HCT116 (cell line): Measurements from ENCODE around the gene ERC2. TPM values are rescaled to one million over a fixed set of nuclear protein-coding genes. Genes with fewer than 3 reads are reported as not detected.

Experiments used
- ATAC-seq: fragments of 200-7000 bp; cut with Tn5 transposase; 2 replicates; pipeline ENCODE4 v1.9.1; 2020; ENCODE audit warnings: mild to moderate bottlenecking, moderate library complexity
- BruUV-seq: library from RNA; stranded (reverse); fragments of 400-500 nt; replicated peaks from 2 replicates; lab custom pipeline; 2021; lab: Mats Ljungman, UMichigan
- CTCF ChIA-PET: fragments of 300-600 bp; sonication (Branson Sonifier 250); formaldehyde crosslinking; loops from one replicate; lab custom pipeline; 2021; ENCODE audit warnings: antibody characterized with exemption; lab: Charles Lee
- POLR2A ChIA-PET: fragments of 300-600, 350-600 bp; sonication (Branson Sonifier 250); formaldehyde crosslinking; loops from one replicate; lab custom pipeline; 2021; ENCODE audit warnings: antibody characterized with exemption; lab: Charles Lee
- RAD21 ChIA-PET, 2 experiments: fragments of 300-600 bp; sonication (Branson Sonifier 250); formaldehyde crosslinking; loops; one replicate each; lab custom pipeline; 2023; ENCODE audit warnings: low total read pairs in 2 of 2; ENCODE audit not compliant: uncharacterized antibody in 2 of 2, unreplicated experiment in 2 of 2, low non-redundant PET in 1 of 2; lab: Charles Lee
- DNase-seq: peaks from one replicate; pipeline ENCODE4 v3.0.0-alpha.2; 2010; ENCODE audit warnings: low read depth, low spot score
- H2AFZ ChIP-seq: fragments of 200-600 bp; shearing (Covaris generic), sonication (generic); 2 replicates; pipeline ENCODE4 v1.6.1; 2017; ENCODE audit warnings: low read depth, mixed run types, mixed read lengths, antibody characterized with exemption, low read length; ENCODE audit not compliant: poor library complexity, severe bottlenecking
- H3K27ac ChIP-seq: 2 replicates; pipeline ENCODE4 v1.5.1; 2012; ENCODE audit warnings: low read depth, low read length
- H3K27me3 ChIP-seq: fragments of 200-600 bp; sonication (generic); 2 replicates; pipeline ENCODE4 v1.6.1; 2016; ENCODE audit warnings: mixed run types, low read length, mixed read lengths; ENCODE audit not compliant: insufficient read depth
- H3K36me3 ChIP-seq, 2 experiments: fragments of 200-500 bp in 1 of 2; fragments of 200-600 bp in 1 of 2; sonication (Bioruptor generic) in 1 of 2; sonication (generic) in 1 of 2; 2 replicates each; pipeline versions ENCODE4 v1.5.1 to v1.6.1; 2014 to 2016; ENCODE audit warnings: low read length in 2 of 2, inconsistent platforms in 1 of 2, mixed read lengths in 1 of 2, mixed run types in 1 of 2; ENCODE audit not compliant: insufficient read depth in 2 of 2, control insufficient read depth in 1 of 2
- H3K4me1 ChIP-seq, 2 experiments: fragments of 200-600 bp in 1 of 2; sonication (generic) in 1 of 2; 2 replicates each; pipeline versions ENCODE4 v1.5.1 to v1.6.1; 2012 to 2017; ENCODE audit warnings: low read length in 2 of 2, inconsistent platforms in 1 of 2, mild to moderate bottlenecking in 1 of 2, mixed read lengths in 1 of 2, mixed run types in 1 of 2, moderate library complexity in 1 of 2; ENCODE audit not compliant: insufficient read depth in 2 of 2, control insufficient read depth in 1 of 2
- H3K4me2 ChIP-seq: fragments of 200-600 bp; sonication (generic); 2 replicates; pipeline ENCODE4 v1.6.1; 2017; ENCODE audit warnings: mixed run types, low read length, mixed read lengths
- H3K4me3 ChIP-seq, 2 experiments: fragments of 200-600 bp in 1 of 2; sonication (generic) in 1 of 2; replicated peaks in 1 of 2; 2 replicates each; pipeline ENCODE4 v1.5.1; 2011 to 2016; ENCODE audit warnings: low read length in 2 of 2, control low read depth in 1 of 2, low read depth in 1 of 2, mild to moderate bottlenecking in 1 of 2, mixed read lengths in 1 of 2, mixed run types in 1 of 2
- H3K79me2 ChIP-seq: fragments of 200-600 bp; sonication (generic); 2 replicates; pipeline ENCODE4 v1.6.1; 2017; ENCODE audit warnings: mild to moderate bottlenecking, mixed run types, low read length, moderate library complexity, mixed read lengths; ENCODE audit not compliant: insufficient read depth
- H3K9ac ChIP-seq: fragments of 200-600 bp; sonication (generic); 2 replicates; pipeline ENCODE4 v1.6.1; 2016; ENCODE audit warnings: low read length, mixed read lengths
- H3K9me2 ChIP-seq: fragments of 200-600 bp; sonication (generic), shearing (Covaris generic); 2 replicates; pipeline ENCODE4 v1.6.1; 2017; ENCODE audit warnings: mixed run types, mild to moderate bottlenecking, moderate library complexity; ENCODE audit not compliant: insufficient read depth
- H3K9me3 ChIP-seq, 2 experiments: fragments of 200-500 bp in 1 of 2; fragments of 200-600 bp in 1 of 2; sonication (Bioruptor generic) in 1 of 2; sonication (generic) in 1 of 2; 2 replicates each; pipeline ENCODE4 v1.6.1; 2014 to 2017; ENCODE audit warnings: low read length in 2 of 2, mixed read lengths in 2 of 2, inconsistent platforms in 1 of 2, low read depth in 1 of 2, mild to moderate bottlenecking in 1 of 2, mixed run types in 1 of 2, moderate library complexity in 1 of 2; ENCODE audit not compliant: control insufficient read depth in 1 of 2, insufficient read depth in 1 of 2
- H4K20me1 ChIP-seq: fragments of 200-600 bp; sonication (generic), shearing (Covaris generic); 2 replicates; pipeline ENCODE4 v1.6.1; 2017; ENCODE audit warnings: mixed run types, mild to moderate bottlenecking, moderate library complexity; ENCODE audit not compliant: insufficient read depth
- CBX3 ChIP-seq: IDR thresholded peaks from 2 replicates; pipeline ENCODE4 v1.6.1; 2012; ENCODE audit warnings: low read depth
- EGR1 ChIP-seq: IDR thresholded peaks from 2 replicates; pipeline ENCODE4 v1.6.1; 2012; ENCODE audit warnings: low read depth
- EZH2 ChIP-seq: fragments of 200-600 bp; sonication (generic); IDR thresholded peaks from 2 replicates; pipeline ENCODE4 v1.6.1; 2017; ENCODE audit warnings: antibody characterized with exemption, mixed run types
- EZH2phosphoT487 ChIP-seq: fragments of 200-600 bp; IDR thresholded peaks from 2 replicates; pipeline ENCODE4 v1.6.1; 2018; ENCODE audit warnings: antibody characterized with exemption, borderline replicate concordance
- POLR2A ChIP-seq: IDR thresholded peaks from 2 replicates; pipeline ENCODE4 v1.7.0; 2011; ENCODE audit warnings: borderline replicate concordance; ENCODE audit not compliant: insufficient read depth, insufficient read length; ENCODE audit errors: extremely low read depth
- POLR2AphosphoS5 ChIP-seq: IDR thresholded peaks from 2 replicates; pipeline ENCODE4 v1.6.1; 2011; ENCODE audit warnings: mild to moderate bottlenecking, low read depth, low read length, moderate library complexity
- RAD21 ChIP-seq: IDR thresholded peaks from 2 replicates; pipeline ENCODE4 v1.6.1; 2012; ENCODE audit warnings: low read depth, mild to moderate bottlenecking
- SRF ChIP-seq: IDR thresholded peaks from 2 replicates; pipeline ENCODE4 v1.6.1; 2012; ENCODE audit warnings: low read depth
- YY1 ChIP-seq: IDR thresholded peaks from 2 replicates; pipeline ENCODE4 v1.6.1; 2011; ENCODE audit warnings: low read length, low read depth, moderate library complexity, mild to moderate bottlenecking; ENCODE audit not compliant: insufficient replicate concordance; ENCODE audit errors: extremely low read depth
- ZFX ChIP-seq: fragments of 450-650 bp; IDR thresholded peaks from 2 replicates; pipeline ENCODE4 v1.6.1; 2017
- intact Hi-C: fragments of 100-400 bp; cut with micrococcal nuclease; formaldehyde crosslinking; loops from 2 replicates; pipeline ENCODE4 v1.10.0; 2022
- total RNA-seq: library from RNA; stranded (reverse); gene quantifications from one replicate; pipeline ENCODE4 v1.2.1, GENCODE V29; 2021; ENCODE audit not compliant: unreplicated experiment
- TF ChIP-seq, protein P1 (sequence below), 3 experiments: fragments of 200-600 bp in 1 of 3; sonication (generic) in 1 of 3; IDR thresholded peaks in 2 of 3; conservative IDR thresholded peaks in 1 of 3; 2 replicates each; pipeline ENCODE4 v1.5.1; 2012 to 2017; ENCODE audit warnings: low read depth in 2 of 3, low read length in 2 of 3, antibody characterized with exemption in 1 of 3, borderline replicate concordance in 1 of 3, control low read depth in 1 of 3, mild to moderate bottlenecking in 1 of 3, mixed read lengths in 1 of 3, mixed run types in 1 of 3, moderate library complexity in 1 of 3; ENCODE audit not compliant: insufficient read depth in 1 of 3
- TF ChIP-seq, protein P2 (sequence below): IDR thresholded peaks from 2 replicates; pipeline ENCODE4 v1.6.1; 2012
- TF ChIP-seq, protein P3 (sequence below): IDR thresholded peaks from 2 replicates; pipeline ENCODE4 v1.6.1; 2012
- TF ChIP-seq, protein P4 (sequence below): IDR thresholded peaks from 2 replicates; pipeline ENCODE4 v1.6.1; 2012; ENCODE audit warnings: low read depth

The ERC2 gene
- total RNA-seq, 1 experiment from 2014 or later = not detected

DNA sequence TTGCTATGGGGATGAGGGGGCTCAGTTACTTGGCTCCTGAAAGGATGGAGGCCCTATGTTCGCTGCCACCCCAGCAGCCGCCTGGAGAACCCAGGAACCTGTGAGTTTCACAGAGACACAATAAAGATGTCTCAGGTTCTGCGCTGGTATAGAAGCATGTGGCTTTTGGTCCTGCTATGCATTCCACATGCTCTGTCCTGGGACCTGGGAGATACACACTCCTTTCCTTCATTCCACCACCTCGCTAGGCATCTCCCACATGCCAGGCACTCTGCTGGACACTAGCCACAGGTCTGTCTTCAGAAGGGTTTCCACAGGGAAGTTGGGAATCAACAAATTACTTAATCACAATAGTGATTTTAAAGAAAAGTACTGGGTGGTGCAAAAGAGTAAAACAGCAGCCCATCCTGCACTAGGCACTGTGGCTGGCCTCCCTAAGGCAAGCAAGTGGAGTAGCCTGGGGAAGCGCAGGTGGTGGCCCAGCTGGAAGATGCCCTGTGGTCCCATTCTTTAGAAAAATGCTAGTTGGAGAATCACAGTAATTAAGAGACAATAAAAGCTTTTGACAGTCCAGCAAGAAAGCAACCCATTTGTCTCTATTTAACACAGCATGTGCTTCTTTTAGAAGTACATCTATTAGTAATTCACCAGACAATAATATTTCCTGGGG is 572.2 kb downstream of the ERC2 start:
- Histone ChIP-seq H3K9me2 (no peaks in the 10 kb centered on the region), H2AFZ (no peak overlapping the region), H3K4me1 (no peaks in the 10 kb centered on the region), H4K20me1 (no peaks in the 10 kb centered on the region), H3K4me3 (no peak overlapping the region), H3K36me3 (no peaks in the 10 kb centered on the region; a peak in 1 of 4 replicates), H3K27me3 (no peaks in the 10 kb centered on the region), H3K4me2 (no peak overlapping the region), H3K9ac (no peak overlapping the region), H3K79me2 (no peaks in the 10 kb centered on the region), H3K9me3 (peaks cover 0 to 10% of the 10 kb centered on the region in 2 experiments; a peak in 1 of 4 replicates), H3K27ac (no peak overlapping the region)
- no peak for ATAC-seq
- intact Hi-C loops = no loop called here
- TF ChIP-seq EGR1 (no peak), POLR2AphosphoS5 (no peak), EZH2phosphoT487 (no peak), YY1 (no peak)
- TF ChIP-seq, protein P1, sequence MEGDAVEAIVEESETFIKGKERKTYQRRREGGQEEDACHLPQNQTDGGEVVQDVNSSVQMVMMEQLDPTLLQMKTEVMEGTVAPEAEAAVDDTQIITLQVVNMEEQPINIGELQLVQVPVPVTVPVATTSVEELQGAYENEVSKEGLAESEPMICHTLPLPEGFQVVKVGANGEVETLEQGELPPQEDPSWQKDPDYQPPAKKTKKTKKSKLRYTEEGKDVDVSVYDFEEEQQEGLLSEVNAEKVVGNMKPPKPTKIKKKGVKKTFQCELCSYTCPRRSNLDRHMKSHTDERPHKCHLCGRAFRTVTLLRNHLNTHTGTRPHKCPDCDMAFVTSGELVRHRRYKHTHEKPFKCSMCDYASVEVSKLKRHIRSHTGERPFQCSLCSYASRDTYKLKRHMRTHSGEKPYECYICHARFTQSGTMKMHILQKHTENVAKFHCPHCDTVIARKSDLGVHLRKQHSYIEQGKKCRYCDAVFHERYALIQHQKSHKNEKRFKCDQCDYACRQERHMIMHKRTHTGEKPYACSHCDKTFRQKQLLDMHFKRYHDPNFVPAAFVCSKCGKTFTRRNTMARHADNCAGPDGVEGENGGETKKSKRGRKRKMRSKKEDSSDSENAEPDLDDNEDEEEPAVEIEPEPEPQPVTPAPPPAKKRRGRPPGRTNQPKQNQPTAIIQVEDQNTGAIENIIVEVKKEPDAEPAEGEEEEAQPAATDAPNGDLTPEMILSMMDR (IDR thresholded peaks at IDR 0.05 in 2 of 3, conservative IDR thresholded peaks at IDR 0.05 in 1 of 3; ENCODE audit: borderline replicate concordance in 1 of 3, insufficient read depth in 1 of 3, low read depth in 2 of 3, low read length in 2 of 3) = no peak
- DNase-seq = no peak
- ChIA-PET RAD21 (no interaction called here), CTCF (no interaction called here), POLR2A (no interaction called here)
- BruUV-seq = no TSS peak

DNA sequence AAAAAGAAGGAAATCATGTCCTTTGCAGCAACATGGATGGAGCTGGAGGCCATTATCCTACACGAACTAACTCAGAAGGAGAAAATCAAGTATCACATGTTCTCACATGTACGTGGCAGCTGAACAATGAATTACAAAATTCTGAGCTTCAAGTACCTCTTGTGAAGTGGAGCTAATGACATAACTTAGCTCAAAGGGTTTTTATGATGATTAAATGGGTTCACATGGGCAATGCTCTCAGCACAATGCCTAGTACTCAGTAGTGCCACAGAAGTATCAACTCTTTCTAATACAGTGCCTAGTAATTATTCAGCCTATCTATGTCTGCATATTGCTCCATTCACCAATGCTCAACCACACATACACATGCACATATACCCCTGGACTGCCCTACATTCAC is 573.7 kb downstream of the ERC2 start:
- POLR2A ChIA-PET = no interaction called here
- H3K4me2 ChIP-seq = no peak overlapping the region
- H3K9me3 ChIP-seq = peaks cover 0 to 10% of the 10 kb centered on the region in 2 experiments; a peak in 1 of 4 replicates
- no peak overlapping the region for H3K4me3 ChIP-seq
- H3K9me2 ChIP-seq = no peaks in the 10 kb centered on the region
- no peaks in the 10 kb centered on the region for H3K27me3 ChIP-seq
- no peak overlapping the region for H2AFZ ChIP-seq
- no peaks in the 10 kb centered on the region for H4K20me1 ChIP-seq
- CTCF ChIA-PET = no interaction called here
- DNase-seq (no peak), ATAC-seq (no peak)
- no TSS peak for BruUV-seq
- no peak overlapping the region for H3K9ac ChIP-seq
- no peaks in the 10 kb centered on the region for H3K79me2 ChIP-seq
- intact Hi-C loops = no loop called here
- no peaks in the 10 kb centered on the region for H3K4me1 ChIP-seq
- RAD21 ChIA-PET = no interaction called here
- no peak overlapping the region for H3K27ac ChIP-seq
- no peaks in the 10 kb centered on the region; a peak in 1 of 4 replicates for H3K36me3 ChIP-seq
- TF ChIP-seq EGR1 = no peak
- no peak for TF ChIP-seq EZH2phosphoT487
- TF ChIP-seq POLR2A = no peak
- TF ChIP-seq RAD21 = no peak
- TF ChIP-seq, protein P2, sequence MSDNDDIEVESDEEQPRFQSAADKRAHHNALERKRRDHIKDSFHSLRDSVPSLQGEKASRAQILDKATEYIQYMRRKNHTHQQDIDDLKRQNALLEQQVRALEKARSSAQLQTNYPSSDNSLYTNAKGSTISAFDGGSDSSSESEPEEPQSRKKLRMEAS = no peak
- TF ChIP-seq, protein P3, sequence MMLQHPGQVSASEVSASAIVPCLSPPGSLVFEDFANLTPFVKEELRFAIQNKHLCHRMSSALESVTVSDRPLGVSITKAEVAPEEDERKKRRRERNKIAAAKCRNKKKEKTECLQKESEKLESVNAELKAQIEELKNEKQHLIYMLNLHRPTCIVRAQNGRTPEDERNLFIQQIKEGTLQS = no peak
- no peak for TF ChIP-seq POLR2AphosphoS5
- no peak for TF ChIP-seq SRF
- TF ChIP-seq, protein P4, sequence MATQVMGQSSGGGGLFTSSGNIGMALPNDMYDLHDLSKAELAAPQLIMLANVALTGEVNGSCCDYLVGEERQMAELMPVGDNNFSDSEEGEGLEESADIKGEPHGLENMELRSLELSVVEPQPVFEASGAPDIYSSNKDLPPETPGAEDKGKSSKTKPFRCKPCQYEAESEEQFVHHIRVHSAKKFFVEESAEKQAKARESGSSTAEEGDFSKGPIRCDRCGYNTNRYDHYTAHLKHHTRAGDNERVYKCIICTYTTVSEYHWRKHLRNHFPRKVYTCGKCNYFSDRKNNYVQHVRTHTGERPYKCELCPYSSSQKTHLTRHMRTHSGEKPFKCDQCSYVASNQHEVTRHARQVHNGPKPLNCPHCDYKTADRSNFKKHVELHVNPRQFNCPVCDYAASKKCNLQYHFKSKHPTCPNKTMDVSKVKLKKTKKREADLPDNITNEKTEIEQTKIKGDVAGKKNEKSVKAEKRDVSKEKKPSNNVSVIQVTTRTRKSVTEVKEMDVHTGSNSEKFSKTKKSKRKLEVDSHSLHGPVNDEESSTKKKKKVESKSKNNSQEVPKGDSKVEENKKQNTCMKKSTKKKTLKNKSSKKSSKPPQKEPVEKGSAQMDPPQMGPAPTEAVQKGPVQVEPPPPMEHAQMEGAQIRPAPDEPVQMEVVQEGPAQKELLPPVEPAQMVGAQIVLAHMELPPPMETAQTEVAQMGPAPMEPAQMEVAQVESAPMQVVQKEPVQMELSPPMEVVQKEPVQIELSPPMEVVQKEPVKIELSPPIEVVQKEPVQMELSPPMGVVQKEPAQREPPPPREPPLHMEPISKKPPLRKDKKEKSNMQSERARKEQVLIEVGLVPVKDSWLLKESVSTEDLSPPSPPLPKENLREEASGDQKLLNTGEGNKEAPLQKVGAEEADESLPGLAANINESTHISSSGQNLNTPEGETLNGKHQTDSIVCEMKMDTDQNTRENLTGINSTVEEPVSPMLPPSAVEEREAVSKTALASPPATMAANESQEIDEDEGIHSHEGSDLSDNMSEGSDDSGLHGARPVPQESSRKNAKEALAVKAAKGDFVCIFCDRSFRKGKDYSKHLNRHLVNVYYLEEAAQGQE = no peak
- TF ChIP-seq CBX3 = no peak
- no peak for TF ChIP-seq EZH2
- no peak for TF ChIP-seq YY1
- TF ChIP-seq ZFX = no peak
